ENCODE results near the gene RTP2.

DNA sequence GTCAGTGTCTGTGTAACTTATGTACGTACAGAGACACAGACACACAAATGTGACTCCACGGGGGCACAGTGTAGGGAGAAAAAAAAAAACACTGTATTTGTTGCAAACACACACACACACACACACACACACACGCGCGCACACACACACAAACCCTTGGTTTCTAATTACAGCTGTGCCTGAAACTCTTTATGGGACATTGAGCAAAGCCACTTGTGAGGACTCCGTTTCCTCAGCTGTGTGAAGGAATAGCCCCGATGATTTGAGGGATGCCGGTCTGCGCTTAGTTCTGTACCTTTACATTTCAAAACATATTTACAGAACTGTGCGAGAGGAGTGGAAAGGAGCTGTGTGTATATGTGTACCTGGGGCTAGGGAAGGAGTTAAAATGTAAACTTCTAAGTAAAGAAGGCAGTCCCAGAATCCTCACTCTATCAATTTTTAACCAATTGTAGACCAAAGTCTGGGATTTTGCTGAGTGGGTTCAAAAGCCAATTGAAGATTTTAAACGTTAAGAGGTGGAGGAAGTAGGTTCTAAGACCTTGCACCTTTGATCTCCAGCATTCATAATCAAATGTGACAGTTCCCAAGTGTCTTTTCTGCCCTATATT lies 48.3 kb upstream of the RTP2 start:
- TF ChIP-seq, protein P1, sequence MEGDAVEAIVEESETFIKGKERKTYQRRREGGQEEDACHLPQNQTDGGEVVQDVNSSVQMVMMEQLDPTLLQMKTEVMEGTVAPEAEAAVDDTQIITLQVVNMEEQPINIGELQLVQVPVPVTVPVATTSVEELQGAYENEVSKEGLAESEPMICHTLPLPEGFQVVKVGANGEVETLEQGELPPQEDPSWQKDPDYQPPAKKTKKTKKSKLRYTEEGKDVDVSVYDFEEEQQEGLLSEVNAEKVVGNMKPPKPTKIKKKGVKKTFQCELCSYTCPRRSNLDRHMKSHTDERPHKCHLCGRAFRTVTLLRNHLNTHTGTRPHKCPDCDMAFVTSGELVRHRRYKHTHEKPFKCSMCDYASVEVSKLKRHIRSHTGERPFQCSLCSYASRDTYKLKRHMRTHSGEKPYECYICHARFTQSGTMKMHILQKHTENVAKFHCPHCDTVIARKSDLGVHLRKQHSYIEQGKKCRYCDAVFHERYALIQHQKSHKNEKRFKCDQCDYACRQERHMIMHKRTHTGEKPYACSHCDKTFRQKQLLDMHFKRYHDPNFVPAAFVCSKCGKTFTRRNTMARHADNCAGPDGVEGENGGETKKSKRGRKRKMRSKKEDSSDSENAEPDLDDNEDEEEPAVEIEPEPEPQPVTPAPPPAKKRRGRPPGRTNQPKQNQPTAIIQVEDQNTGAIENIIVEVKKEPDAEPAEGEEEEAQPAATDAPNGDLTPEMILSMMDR (IDR thresholded peaks at IDR 0.05; ENCODE audit: insufficient read depth, low read depth, low read length): no peak
- TF ChIP-seq EZH2 (IDR thresholded peaks at IDR 0.05; ENCODE audit: insufficient read depth, low read length): no peak
